T-helper 1 cell treated with Interleukin-12 subunit alpha and Interleukin-12 subunit beta and Interleukin-4 antibody, amounts not matched to agents 30 ng/mL and 1 ng/mL, for 36 hours (primary cell): ENCODE data around the gene MEIS3. TPM values are rescaled to one million over a fixed set of nuclear protein-coding genes. Genes with fewer than 3 reads are reported as not detected.

Experiments
- intact Hi-C: fragments of 100-400 bp; cut with micrococcal nuclease; formaldehyde crosslinking; loops from one replicate; pipeline ENCODE4 v1.15.1; 2024
- total RNA-seq: library from RNA; stranded (reverse); gene quantifications from 2 replicates; pipeline ENCODE4 v1.2.3, GENCODE V29; 2022

The MEIS3 gene
- total RNA-seq, 1 donor from 2014 or later = not detected

DNA sequence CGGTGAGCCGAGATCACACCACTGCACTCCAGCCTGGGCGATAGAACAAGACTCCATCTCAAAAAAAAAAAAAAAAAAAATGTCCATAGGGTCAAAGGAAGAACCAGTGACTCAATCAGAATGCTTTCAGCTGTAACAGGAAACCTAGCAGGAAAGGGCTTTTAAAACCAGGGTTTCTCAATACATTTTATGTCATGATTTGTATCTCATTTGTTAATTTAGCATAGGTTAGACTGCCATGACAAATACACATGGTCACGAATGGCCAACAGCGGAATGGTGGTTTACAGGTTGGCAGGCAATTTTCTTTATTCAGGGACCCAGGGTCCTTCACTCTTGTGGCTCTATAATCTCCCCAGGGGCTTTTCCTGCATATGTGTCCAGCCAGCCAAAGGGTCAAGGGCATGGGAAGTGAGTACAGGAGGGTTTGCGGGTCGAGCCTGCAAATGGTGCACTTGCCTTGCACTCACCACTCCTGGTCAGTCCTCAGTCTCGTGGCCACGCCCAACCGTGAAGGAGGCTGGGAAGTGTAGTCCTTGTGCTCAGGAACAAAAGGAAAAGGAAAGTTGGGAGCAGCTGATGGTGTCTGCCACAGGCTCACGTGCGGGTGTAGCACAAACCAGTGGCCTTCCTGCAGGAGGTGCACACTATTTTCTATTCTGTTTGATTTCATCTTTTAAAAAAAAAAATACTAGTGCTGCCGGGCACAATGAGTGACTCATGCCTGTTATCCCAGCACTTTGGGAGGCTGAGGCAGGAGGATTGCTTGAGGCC lies 55.4 kb downstream of the MEIS3 start:
- intact Hi-C loops = no loop called here

DNA sequence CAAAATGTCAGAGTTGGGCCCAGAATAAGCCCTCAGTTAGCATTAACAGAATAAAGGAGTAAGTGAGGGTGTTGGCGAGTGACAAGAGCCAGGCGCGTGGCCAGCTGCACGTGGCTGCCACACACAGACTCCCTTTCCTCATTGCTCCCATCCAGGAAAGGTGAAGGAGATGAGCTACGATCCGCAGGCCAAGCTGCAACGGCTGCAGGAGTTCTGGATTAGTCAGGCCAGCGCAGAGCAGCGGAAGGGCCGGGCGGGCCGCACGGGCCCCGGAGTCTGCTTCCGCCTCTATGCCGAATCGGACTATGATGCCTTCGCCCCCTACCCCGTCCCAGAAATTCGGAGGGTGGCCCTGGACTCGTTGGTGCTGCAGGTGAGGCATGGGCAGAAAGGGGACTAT lies 57.0 kb downstream of the MEIS3 start:
- intact Hi-C loops = no loop called here

- intact Hi-C loops = no loop called here
These were observed 60.4 kb downstream of the MEIS3 start for GRCh38 chr19:47358936-47359335.

- intact Hi-C loops = no loop called here
These were observed 61.3 kb downstream of the MEIS3 start for GRCh38 chr19:47357788-47358680.

DNA sequence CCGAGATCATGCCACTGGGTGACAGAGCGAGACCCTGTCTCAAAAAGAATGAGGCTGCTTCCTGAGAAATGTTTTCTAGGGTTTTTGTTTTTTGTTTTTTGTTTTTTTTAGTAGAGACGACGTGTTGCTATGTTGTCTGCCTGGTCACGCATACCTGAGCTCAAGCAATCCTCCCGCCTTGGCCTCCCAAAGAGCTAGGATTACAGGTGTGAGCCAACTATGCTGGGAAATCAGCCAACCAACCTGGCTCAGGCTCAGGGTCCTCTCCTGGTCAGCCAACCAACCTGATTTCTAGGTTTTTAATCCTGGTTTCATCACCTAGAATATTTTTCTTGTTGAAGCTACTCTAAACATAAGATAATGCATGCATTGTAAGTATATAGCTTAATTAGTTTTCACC lies 62.4 kb downstream of the MEIS3 start:
- intact Hi-C loops = no loop called here

DNA sequence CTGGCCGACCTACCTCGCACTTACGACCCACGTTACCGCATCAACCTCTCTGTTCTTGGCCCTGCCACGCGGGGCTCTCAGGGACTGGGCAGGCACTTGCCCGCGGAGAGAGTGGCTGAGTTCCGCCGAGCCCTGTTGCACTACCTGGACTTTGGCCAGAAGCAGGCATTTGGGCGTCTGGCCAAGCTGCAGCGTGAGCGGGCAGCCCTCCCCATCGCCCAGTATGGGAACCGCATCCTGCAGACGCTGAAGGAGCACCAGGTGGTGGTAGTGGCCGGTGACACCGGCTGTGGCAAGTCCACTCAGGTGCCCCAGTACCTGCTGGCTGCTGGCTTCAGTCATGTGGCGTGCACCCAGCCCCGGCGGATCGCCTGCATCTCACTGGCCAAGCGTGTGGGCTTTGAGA lies 66.0 kb downstream of the MEIS3 start:
- intact Hi-C loops = no loop called here

Other genes starting within 250 kb of the MEIS3 start
- gene BBC3, start 188.3 kb downstream of the MEIS3 start, total RNA-seq = 20.2 and 22.0 TPM in 2 replicates
- gene CCDC9, start 163.0 kb downstream of the MEIS3 start, total RNA-seq = 35.4 and 36.9 TPM in 2 replicates
- gene INAFM1, start 144.6 kb downstream of the MEIS3 start, total RNA-seq = 10.3 and 10.6 TPM in 2 replicates
- 1.3 and 2.2 TPM in 2 replicates for gene C5AR1, start 109.7 kb downstream of the MEIS3 start, total RNA-seq
- gene C5AR2, start 87.4 kb downstream of the MEIS3 start, total RNA-seq = 0.17 and 0.22 TPM in 2 replicates
- gene DHX34, start 70.2 kb downstream of the MEIS3 start, total RNA-seq = 15.9 and 16.6 TPM in 2 replicates
- 0.12 TPM in 1 of 2 replicates, not detected in the other for gene SLC8A2, start 52.4 kb upstream of the MEIS3 start, total RNA-seq
- 11.0 and 13.8 TPM in 2 replicates for gene KPTN, start 64.7 kb upstream of the MEIS3 start, total RNA-seq
- 101 and 102 TPM in 2 replicates for gene NAPA, start 95.5 kb upstream of the MEIS3 start, total RNA-seq
- 0.12 TPM in 2 replicates for gene ZNF541, start 153.6 kb upstream of the MEIS3 start, total RNA-seq
- gene BICRA, start 189.6 kb upstream of the MEIS3 start, total RNA-seq = 18.1 and 20.6 TPM in 2 replicates